Measurements from ENCODE around the gene AFF4. TPM values are rescaled to one million over a fixed set of nuclear protein-coding genes. Genes with fewer than 3 reads are reported as not detected.

The AFF4 gene
- total and polyA plus RNA-seq, 9 of the 15 experiments (the other 6 are each of a cell fraction or from before 2014, with no cell fraction given) = 1.7 to 25.8 (median 17.9) TPM

- TF ChIP-seq AFF4 (CRISPR knock-in tag; IDR thresholded peaks at IDR 0.05) (no peak; the same call in none of the 2 replicates), BDP1 (IDR thresholded peaks at IDR 0.05; ENCODE audit: insufficient read depth, insufficient read length) (no peak), ZNF609 (CRISPR knock-in tag; IDR thresholded peaks at IDR 0.05; ENCODE audit: borderline replicate concordance) (no peak), CBX1 (IDR thresholded peaks at IDR 0.05; ENCODE audit: low read depth) (peak; percentile 69; the same call in 1 of the 2 replicates), RFX7 (CRISPR knock-in tag; IDR thresholded peaks at IDR 0.05) (no peak), MXI1 (IDR thresholded peaks at IDR 0.05; ENCODE audit: low read depth, low read length) (no peak), CCAR2 (IDR thresholded peaks at IDR 0.05; ENCODE audit: low read depth, low read length) (no peak), NR0B1 (IDR thresholded peaks at IDR 0.05; ENCODE audit: partially characterized antibody) (no peak), ZFX (CRISPR knock-in tag; IDR thresholded peaks at IDR 0.05) (peak; percentile 95), ZNF511 (CRISPR knock-in tag; IDR thresholded peaks at IDR 0.05) (no peak; the same call in 1 of the 2 replicates), KHSRP (IDR thresholded peaks at IDR 0.05) (no peak)
Measured at GRCh38 chr5:132830436-132831094, 132.9 kb downstream of the AFF4 start, which contains the start of gene SHROOM1 (continued).

Data from K562 (cell line).